Stimulated activated CD4-positive, alpha-beta T cell treated with anti-CD3 and anti-CD28 coated beads, Interleukin-1b, Interleukin-23, amount 100 ng/mL, for 4 hours (primary cell): ENCODE data around the gene SLC25A24.
"Not testable (repeated sequence)": the region's sequence is repeated elsewhere in the genome, so short reads cannot be mapped to it uniquely, and the experiment has no call there.

Experiments used
- DNase-seq, 2 donors: peaks; one replicate each; pipeline ENCODE4 v3.0.0-alpha.2; 2020; ENCODE audit warnings: low read depth in 2 of 2

SLC25A24 gene

GRCh38 chr1:108133148-108133547, 67.0 kb downstream of the SLC25A24 start:
- not testable (repeated sequence) for DNase-seq

GRCh38 chr1:108132367-108132766, 67.8 kb downstream of the SLC25A24 start:
- not testable (repeated sequence) for DNase-seq

GRCh38 chr1:108131281-108131680, 68.9 kb downstream of the SLC25A24 start:
- DNase-seq, result not testable (repeated sequence)

GRCh38 chr1:108130794-108131193, 69.3 kb downstream of the SLC25A24 start:
- no peak for DNase-seq

GRCh38 chr1:108129999-108130398, 70.1 kb downstream of the SLC25A24 start:
- no peak for DNase-seq

- DNase-seq, result peak; percentile 22 to 55
These were observed 74.6 kb downstream of the SLC25A24 start for GRCh38 chr1:108125312-108126138.

- DNase-seq, result no peak
These were observed 75.4 kb downstream of the SLC25A24 start for GRCh38 chr1:108124622-108125311.

GRCh38 chr1:108124023-108124422, 76.1 kb downstream of the SLC25A24 start:
- no peak for DNase-seq

GRCh38 chr1:108121358-108122143, 78.6 kb downstream of the SLC25A24 start:
- DNase-seq, result no peak

- DNase-seq, result no peak
These were observed 80.0 kb downstream of the SLC25A24 start for GRCh38 chr1:108120163-108120562.

GRCh38 chr1:108119500-108119899, 80.6 kb downstream of the SLC25A24 start:
- no peak for DNase-seq

- no peak for DNase-seq
These were observed 81.9 kb downstream of the SLC25A24 start for GRCh38 chr1:108117945-108118902.

GRCh38 chr1:108117237-108117636, 82.9 kb downstream of the SLC25A24 start:
- DNase-seq, result no peak

GRCh38 chr1:108114033-108114599, 86.0 kb downstream of the SLC25A24 start:
- no peak for DNase-seq

GRCh38 chr1:108113496-108113895, 86.6 kb downstream of the SLC25A24 start:
- DNase-seq, result no peak

GRCh38 chr1:108109295-108109973, 90.7 kb downstream of the SLC25A24 start:
- DNase-seq, result no peak

- DNase-seq, result no peak
These were observed 92.0 kb downstream of the SLC25A24 start for GRCh38 chr1:108108119-108108518.

- no peak for DNase-seq
These were observed 92.5 kb downstream of the SLC25A24 start for GRCh38 chr1:108107658-108108057.

GRCh38 chr1:108106775-108107174, 93.4 kb downstream of the SLC25A24 start:
- no peak for DNase-seq

GRCh38 chr1:108100148-108100547, 100.0 kb downstream of the SLC25A24 start:
- DNase-seq, result no peak
